Muscle layer of duodenum (tissue), 2 donors: ENCODE measurements around the gene ANKRD13A.
"Not testable (repeated sequence)": the region's sequence is repeated elsewhere in the genome, so short reads cannot be mapped to it uniquely, and the experiment has no call there.

Experiments used
- H3K27ac ChIP-seq: one replicate; pipeline ENCODE4 v1.7.0; 2013; ENCODE audit warnings: mild to moderate bottlenecking, low read length
- H3K27me3 ChIP-seq: one replicate; pipeline ENCODE4 v1.7.0; 2013; ENCODE audit warnings: low read depth, mild to moderate bottlenecking, control low read depth, low read length
- H3K36me3 ChIP-seq, 2 donors: one replicate each; pipeline ENCODE4 v1.7.0; 2013; ENCODE audit warnings: low read length in 2 of 2, control low read depth in 1 of 2, mild to moderate bottlenecking in 1 of 2; ENCODE audit not compliant: insufficient read depth in 2 of 2, control insufficient read depth in 1 of 2
- H3K4me1 ChIP-seq, 2 donors: one replicate each; pipeline ENCODE4 v1.7.0; 2013; ENCODE audit warnings: low read length in 2 of 2, mild to moderate bottlenecking in 2 of 2, control low read depth in 1 of 2, moderate library complexity in 1 of 2; ENCODE audit not compliant: insufficient read depth in 2 of 2, control insufficient read depth in 1 of 2
- H3K4me3 ChIP-seq, 2 donors: one replicate each; pipeline ENCODE4 v1.7.0; 2013; ENCODE audit warnings: low read length in 2 of 2, low read depth in 1 of 2, mild to moderate bottlenecking in 1 of 2
- H3K9me3 ChIP-seq, 2 donors: one replicate each; pipeline ENCODE4 v1.7.0; 2013; ENCODE audit warnings: low read length in 2 of 2, control low read depth in 1 of 2, mild to moderate bottlenecking in 1 of 2; ENCODE audit not compliant: control insufficient read depth in 1 of 2
- donor health status: healthy.

The ANKRD13A gene

GRCh38 chr12:109986236-109986635 is 13.0 kb upstream of the ANKRD13A start:
- peaks cover 0 to 18% of the 10 kb centered on the region in 2 donors for H3K4me1 ChIP-seq
- H3K9me3 ChIP-seq, H3K27me3 ChIP-seq, H3K4me3 ChIP-seq, H3K27ac ChIP-seq: not testable (repeated sequence)
- H3K36me3 ChIP-seq: peaks cover 39 to 40% of the 10 kb centered on the region in 2 donors

GRCh38 chr12:109987615-109988014 is 11.6 kb upstream of the ANKRD13A start:
- H3K4me1 ChIP-seq: peaks cover 0 to 18% of the 10 kb centered on the region in 2 donors
- no peaks in the 10 kb centered on the region for H3K9me3 ChIP-seq
- H3K27ac ChIP-seq: no peak overlapping the region
- H3K27me3 ChIP-seq: no peaks in the 10 kb centered on the region
- H3K4me3 ChIP-seq: no peak overlapping the region
- H3K36me3 ChIP-seq: peaks cover 26 to 31% of the 10 kb centered on the region in 2 donors

- H3K4me3 ChIP-seq: no peak overlapping the region
- H3K36me3 ChIP-seq: peaks cover 19 to 26% of the 10 kb centered on the region in 2 donors
- no peaks in the 10 kb centered on the region for H3K9me3 ChIP-seq
- H3K4me1 ChIP-seq: peaks cover 0 to 18% of the 10 kb centered on the region in 2 donors
- no peaks in the 10 kb centered on the region for H3K27me3 ChIP-seq
- H3K27ac ChIP-seq: no peak overlapping the region
Measured at GRCh38 chr12:109988274-109988673, 11.0 kb upstream of the ANKRD13A start.

GRCh38 chr12:109988903-109989302 is 10.3 kb upstream of the ANKRD13A start:
- Histone ChIP-seq H3K36me3 (peaks cover 13 to 20% of the 10 kb centered on the region in 2 donors), H3K27ac (no peak overlapping the region), H3K4me3 (no peak overlapping the region), H3K27me3 (no peaks in the 10 kb centered on the region), H3K9me3 (no peaks in the 10 kb centered on the region), H3K4me1 (peaks cover 0 to 19% of the 10 kb centered on the region in 2 donors)

- Histone ChIP-seq H3K27me3 (no peaks in the 10 kb centered on the region), H3K9me3 (no peaks in the 10 kb centered on the region), H3K4me3 (no peak overlapping the region), H3K4me1 (peaks cover 0 to 24% of the 10 kb centered on the region in 2 donors), H3K27ac (peak overlapping the region; percentile 30), H3K36me3 (peaks cover 11 to 18% of the 10 kb centered on the region in 2 donors)
Measured at GRCh38 chr12:109989380-109989779, 9.8 kb upstream of the ANKRD13A start.

GRCh38 chr12:109991586-109991985 is 7.6 kb upstream of the ANKRD13A start:
- Histone ChIP-seq H3K4me1 (peaks cover 3 to 34% of the 10 kb centered on the region in 2 donors), H3K9me3 (no peaks in the 10 kb centered on the region), H3K4me3 (no peak overlapping the region), H3K27me3 (no peaks in the 10 kb centered on the region), H3K36me3 (peaks cover 11 to 18% of the 10 kb centered on the region in 2 donors), H3K27ac (no peak overlapping the region)

- no peak overlapping the region for H3K27ac ChIP-seq
- peaks cover 3 to 36% of the 10 kb centered on the region in 2 donors for H3K4me1 ChIP-seq
- no peak overlapping the region for H3K4me3 ChIP-seq
- H3K27me3 ChIP-seq: no peaks in the 10 kb centered on the region
- peaks cover 6 to 18% of the 10 kb centered on the region in 2 donors for H3K36me3 ChIP-seq
- no peaks in the 10 kb centered on the region for H3K9me3 ChIP-seq
Measured at GRCh38 chr12:109993091-109993490, 6.1 kb upstream of the ANKRD13A start.

GRCh38 chr12:109994401-109995175 is 4.6 kb upstream of the ANKRD13A start:
- H3K36me3 ChIP-seq: peaks cover 0 to 10% of the 10 kb centered on the region in 2 donors
- no peaks in the 10 kb centered on the region for H3K27me3 ChIP-seq
- H3K9me3 ChIP-seq: no peaks in the 10 kb centered on the region
- peak overlapping the region; percentile 34 for H3K27ac ChIP-seq
- H3K4me1 ChIP-seq: peaks cover 3 to 32% of the 10 kb centered on the region in 2 donors
- H3K4me3 ChIP-seq: peak overlapping the region; percentile 68 to 98

GRCh38 chr12:109995361-109995685 is 3.9 kb upstream of the ANKRD13A start:
- Histone ChIP-seq H3K4me3 (peak overlapping the region; percentile 68 to 98), H3K27me3 (no peaks in the 10 kb centered on the region), H3K9me3 (no peaks in the 10 kb centered on the region), H3K4me1 (peaks cover 3 to 27% of the 10 kb centered on the region in 2 donors), H3K36me3 (peaks cover 0 to 6% of the 10 kb centered on the region in 2 donors), H3K27ac (peak overlapping the region; percentile 34)

GRCh38 chr12:109995686-109996482 is 3.3 kb upstream of the ANKRD13A start, which contains the start of gene GIT2:
Gene GIT2 (minus strand): TSS chr12:109996368. CDS start chr12:109996224, 144 bp downstream.
- Histone ChIP-seq H3K4me1 (peaks cover 3 to 28% of the 10 kb centered on the region in 2 donors), H3K27ac (peak within 1 kb of the TSS; percentile 34), H3K27me3 (no peaks in the 10 kb centered on the region), H3K36me3 (peaks cover 0 to 3% of the 10 kb centered on the region in 2 donors), H3K4me3 (peak within 1 kb of the TSS; percentile 68 to 98), H3K9me3 (no peaks in the 10 kb centered on the region)

- Histone ChIP-seq H3K4me3 (peak overlapping the region; percentile 68 to 98), H3K4me1 (peaks cover 3 to 28% of the 10 kb centered on the region in 2 donors), H3K27me3 (no peaks in the 10 kb centered on the region), H3K27ac (peak overlapping the region; percentile 34), H3K9me3 (no peaks in the 10 kb centered on the region), H3K36me3 (peaks cover 0 to 2% of the 10 kb centered on the region in 2 donors)
Measured at GRCh38 chr12:109996483-109996853, 2.8 kb upstream of the ANKRD13A start.
